ENCODE measurements around the gene ADAM30.

ADAM30 gene

DNA sequence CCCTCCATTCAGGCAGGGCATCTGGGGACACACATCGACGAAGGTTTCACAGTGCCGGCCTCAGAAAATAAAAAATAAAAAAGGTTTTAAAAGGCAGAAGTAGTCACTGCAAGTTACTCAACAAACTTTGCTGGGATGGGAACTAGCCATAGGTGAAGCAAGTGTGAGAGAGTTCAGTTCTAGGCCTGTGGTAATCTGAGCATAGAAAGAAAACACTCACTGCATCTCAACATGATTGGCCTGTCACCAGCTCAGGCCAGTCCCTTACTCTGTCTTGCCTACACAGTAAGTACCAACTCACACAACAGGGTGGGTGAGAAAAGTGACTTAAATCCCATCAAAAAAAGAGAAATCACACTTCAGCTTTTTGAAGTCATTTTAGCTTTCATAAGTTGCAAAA, 30.2 kb upstream of the ADAM30 start:
- DNase-seq (ENCODE audit: insufficient read length, low spot score) (no peak), FAIRE-seq (no peak)
- TF ChIP-seq POLR2AphosphoS5 (IDR thresholded peaks at IDR 0.05; ENCODE audit: low read depth, low read length) (no peak), SPI1 (IDR thresholded peaks at IDR 0.05; ENCODE audit: low read depth, low read length) (no peak), TAF1 (IDR thresholded peaks at IDR 0.05; ENCODE audit: low read depth, low read length) (no peak), PAX5 (IDR thresholded peaks at IDR 0.05; ENCODE audit: insufficient read depth, low read length, severe bottlenecking) (no peak), POLR2A (IDR thresholded peaks at IDR 0.05; ENCODE audit: low read depth, low read length) (no peak), POU2F2 (IDR thresholded peaks at IDR 0.05; ENCODE audit: low read depth, low read length) (no peak)

DNA sequence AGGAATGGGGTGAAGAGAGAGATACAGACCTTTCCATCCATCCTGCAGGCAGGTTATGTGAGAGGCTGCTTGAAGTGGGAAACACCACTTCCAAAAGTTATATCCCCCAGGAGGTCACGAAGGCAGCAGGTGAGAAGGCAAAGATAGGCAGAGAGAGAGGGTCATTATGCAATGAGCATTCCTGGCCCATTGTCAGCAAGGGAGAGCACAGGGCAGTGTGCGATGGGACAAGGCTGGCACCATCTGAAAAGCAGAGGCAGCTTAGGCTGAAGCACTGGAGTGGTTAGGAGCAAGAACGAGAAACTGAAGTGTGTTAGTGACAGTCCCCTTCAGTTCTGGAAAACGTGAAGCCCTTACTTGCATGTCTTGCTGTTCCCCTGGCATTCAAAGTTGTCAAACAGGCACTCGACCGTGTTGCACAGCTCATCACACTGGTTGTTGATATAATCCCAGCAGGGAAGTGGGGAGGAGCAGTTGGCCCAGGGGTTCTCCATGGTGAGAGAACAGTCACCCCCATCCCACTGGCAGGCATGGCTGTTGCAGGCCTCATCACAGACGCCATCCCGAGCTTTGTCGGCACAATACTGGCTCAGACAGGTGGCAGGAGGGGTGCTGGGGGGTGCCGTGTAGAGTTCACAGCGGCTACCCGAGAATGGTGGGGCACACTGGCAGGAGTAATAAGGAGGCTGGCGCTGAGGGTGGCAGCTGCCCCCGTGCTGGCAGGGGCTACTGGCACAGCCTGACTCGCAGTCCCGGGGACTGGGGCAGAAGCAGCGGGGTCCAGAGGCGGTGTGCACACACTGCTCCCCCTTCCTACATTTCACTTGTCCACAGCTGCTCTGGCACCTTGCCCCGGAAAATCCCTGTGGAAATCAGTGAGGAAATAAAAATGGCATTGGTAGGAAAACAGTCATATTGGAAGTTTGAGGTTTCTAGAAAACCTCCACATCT, 28.9 kb upstream of the ADAM30 start:
- TF ChIP-seq PAX5 (IDR thresholded peaks at IDR 0.05; ENCODE audit: insufficient read depth, low read length, severe bottlenecking), result no peak
- TF ChIP-seq SPI1 (IDR thresholded peaks at IDR 0.05; ENCODE audit: low read depth, low read length), result no peak
- TF ChIP-seq POLR2AphosphoS5 (IDR thresholded peaks at IDR 0.05; ENCODE audit: low read depth, low read length), result no peak
- no peak for TF ChIP-seq TAF1 (IDR thresholded peaks at IDR 0.05; ENCODE audit: low read depth, low read length)
- no peak for TF ChIP-seq POLR2A (IDR thresholded peaks at IDR 0.05; ENCODE audit: low read depth, low read length)
- no peak for TF ChIP-seq POU2F2 (IDR thresholded peaks at IDR 0.05; ENCODE audit: low read depth, low read length)
- FAIRE-seq (no peak), DNase-seq (ENCODE audit: insufficient read length, low spot score) (no peak)

DNA sequence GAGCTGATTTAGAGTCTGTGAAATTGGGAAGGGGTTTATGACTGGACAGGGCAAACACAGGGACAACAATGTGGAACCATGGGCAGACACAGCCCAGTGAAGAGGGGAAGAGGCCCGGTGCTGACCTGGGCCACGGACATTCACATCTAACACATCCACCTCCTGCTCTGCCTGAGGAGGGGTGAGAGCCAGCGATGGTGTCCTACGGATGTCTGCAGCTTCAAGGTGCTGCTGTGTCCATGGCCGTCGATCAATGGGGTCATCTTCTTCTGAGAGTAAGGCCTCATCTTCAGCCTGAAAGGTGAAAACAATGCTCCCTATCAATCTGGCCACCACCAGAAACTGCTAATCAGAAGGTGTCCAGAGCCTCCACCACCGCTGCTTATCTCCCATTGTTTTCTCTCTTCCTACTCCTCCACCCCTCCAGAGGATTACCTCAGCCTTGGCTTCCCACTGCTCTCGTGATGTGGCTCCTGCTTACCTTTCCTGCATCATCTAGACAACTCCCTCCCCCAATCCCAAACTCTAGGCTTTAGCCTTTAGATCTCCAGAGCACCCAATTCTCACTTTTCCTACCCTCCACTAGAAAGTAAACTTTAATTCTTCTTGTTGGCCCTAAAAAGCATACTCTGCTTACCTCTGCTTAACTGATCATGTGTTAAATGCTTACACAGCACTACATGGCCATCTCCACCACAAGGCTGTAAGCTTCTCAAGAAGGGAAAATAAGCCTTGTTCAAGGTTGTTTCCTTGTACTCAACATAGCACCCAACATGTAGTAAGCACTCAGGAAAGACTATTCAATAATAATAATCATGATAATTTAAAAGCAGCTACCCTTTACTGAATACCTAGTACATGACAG, 24.0 kb upstream of the ADAM30 start:
- TF ChIP-seq POU2F2 (IDR thresholded peaks at IDR 0.05; ENCODE audit: low read depth, low read length), result no peak
- TF ChIP-seq SPI1 (IDR thresholded peaks at IDR 0.05; ENCODE audit: low read depth, low read length), result no peak
- no peak for TF ChIP-seq POLR2A (IDR thresholded peaks at IDR 0.05; ENCODE audit: low read depth, low read length)
- TF ChIP-seq POLR2AphosphoS5 (IDR thresholded peaks at IDR 0.05; ENCODE audit: low read depth, low read length), result no peak
- no peak for TF ChIP-seq PAX5 (IDR thresholded peaks at IDR 0.05; ENCODE audit: insufficient read depth, low read length, severe bottlenecking)
- TF ChIP-seq TAF1 (IDR thresholded peaks at IDR 0.05; ENCODE audit: low read depth, low read length), result no peak
- FAIRE-seq, result no peak
- no peak for DNase-seq (ENCODE audit: insufficient read length, low spot score)

DNA sequence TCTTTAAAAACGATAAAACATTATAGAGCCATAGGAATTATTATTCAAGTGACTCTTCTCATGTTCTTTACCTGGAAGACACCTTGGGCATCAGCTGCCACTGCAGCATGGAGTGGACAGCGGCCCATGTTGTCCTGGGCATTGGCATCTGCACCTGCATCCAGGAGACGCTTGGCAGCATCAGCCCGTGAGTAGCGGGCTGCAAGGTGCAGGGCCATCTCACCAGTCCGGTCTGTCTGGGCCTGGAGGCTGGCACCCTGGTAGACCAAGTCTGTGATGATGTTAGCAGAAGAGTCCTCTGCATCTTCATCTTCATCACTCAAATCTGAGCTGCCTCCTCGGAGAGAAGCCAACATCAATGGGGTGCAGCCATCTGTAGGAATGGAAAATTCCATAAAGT, 22.9 kb upstream of the ADAM30 start:
- FAIRE-seq (no peak), DNase-seq (ENCODE audit: insufficient read length, low spot score) (no peak)
- TF ChIP-seq POLR2AphosphoS5 (IDR thresholded peaks at IDR 0.05; ENCODE audit: low read depth, low read length) (no peak), PAX5 (IDR thresholded peaks at IDR 0.05; ENCODE audit: insufficient read depth, low read length, severe bottlenecking) (no peak), POU2F2 (IDR thresholded peaks at IDR 0.05; ENCODE audit: low read depth, low read length) (no peak), SPI1 (IDR thresholded peaks at IDR 0.05; ENCODE audit: low read depth, low read length) (no peak), POLR2A (IDR thresholded peaks at IDR 0.05; ENCODE audit: low read depth, low read length) (no peak), TAF1 (IDR thresholded peaks at IDR 0.05; ENCODE audit: low read depth, low read length) (no peak)

DNA sequence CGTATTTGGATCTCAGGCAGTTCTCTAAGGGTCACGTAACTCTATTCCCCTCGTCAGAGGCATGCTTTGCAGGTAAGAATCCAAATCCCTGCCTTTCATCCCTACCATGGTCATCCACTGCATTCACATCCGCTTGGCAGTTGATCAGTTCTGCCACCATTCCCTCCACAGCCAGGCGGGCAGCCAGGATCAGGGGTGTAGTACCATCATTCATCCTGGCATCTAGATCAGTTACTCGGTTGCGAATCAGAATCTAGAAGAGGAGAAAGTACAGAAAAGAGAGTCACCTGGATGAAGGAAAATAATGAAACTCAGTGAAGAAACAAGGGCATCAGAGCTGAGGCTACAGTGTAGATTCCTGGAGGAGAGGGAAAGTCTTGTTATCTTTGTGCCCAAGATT, 22.0 kb upstream of the ADAM30 start:
- no peak for TF ChIP-seq POU2F2 (IDR thresholded peaks at IDR 0.05; ENCODE audit: low read depth, low read length)
- no peak for FAIRE-seq
- DNase-seq (ENCODE audit: insufficient read length, low spot score), result no peak

DNA sequence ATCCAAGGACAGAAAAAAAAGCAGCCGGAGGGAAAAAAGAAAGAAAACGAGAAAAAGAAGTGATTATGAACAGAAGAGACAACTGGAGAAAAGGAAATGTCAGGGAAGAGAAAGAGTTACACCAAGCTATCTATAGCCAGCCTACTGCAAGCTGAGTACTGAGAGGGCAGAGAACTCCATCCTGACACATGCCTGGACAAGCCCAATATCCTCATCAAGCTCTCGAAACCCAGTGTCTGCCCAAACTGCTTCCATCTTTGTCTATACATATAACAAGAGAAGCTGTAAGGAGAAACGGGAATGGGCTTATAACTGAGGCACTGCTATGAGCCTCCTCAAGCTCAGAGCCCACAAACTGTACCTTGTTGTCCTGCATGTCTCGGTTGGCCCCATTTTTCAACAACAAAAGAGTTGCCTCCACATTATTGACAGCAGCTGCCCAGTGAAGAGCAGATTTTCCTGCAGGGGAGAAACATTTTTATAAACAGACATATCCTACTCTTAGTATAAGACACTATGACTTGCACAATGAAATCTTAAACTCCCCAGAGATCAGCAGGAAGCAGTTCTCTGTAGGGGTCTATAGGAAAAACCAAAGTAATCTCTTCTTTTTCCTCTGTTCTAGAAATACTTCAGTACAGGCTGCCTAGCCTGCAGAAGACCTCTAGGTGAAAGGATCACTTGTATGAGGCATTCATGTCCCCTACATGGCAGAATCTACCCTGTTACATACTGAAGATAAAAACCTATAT, 21.2 kb upstream of the ADAM30 start:
- FAIRE-seq (no peak), DNase-seq (ENCODE audit: insufficient read length, low spot score) (no peak)
- TF ChIP-seq PAX5 (IDR thresholded peaks at IDR 0.05; ENCODE audit: insufficient read depth, low read length, severe bottlenecking) (no peak), SPI1 (IDR thresholded peaks at IDR 0.05; ENCODE audit: low read depth, low read length) (no peak), POLR2AphosphoS5 (IDR thresholded peaks at IDR 0.05; ENCODE audit: low read depth, low read length) (no peak), POLR2A (IDR thresholded peaks at IDR 0.05; ENCODE audit: low read depth, low read length) (no peak), POU2F2 (IDR thresholded peaks at IDR 0.05; ENCODE audit: low read depth, low read length) (no peak), TAF1 (IDR thresholded peaks at IDR 0.05; ENCODE audit: low read depth, low read length) (no peak)

DNA sequence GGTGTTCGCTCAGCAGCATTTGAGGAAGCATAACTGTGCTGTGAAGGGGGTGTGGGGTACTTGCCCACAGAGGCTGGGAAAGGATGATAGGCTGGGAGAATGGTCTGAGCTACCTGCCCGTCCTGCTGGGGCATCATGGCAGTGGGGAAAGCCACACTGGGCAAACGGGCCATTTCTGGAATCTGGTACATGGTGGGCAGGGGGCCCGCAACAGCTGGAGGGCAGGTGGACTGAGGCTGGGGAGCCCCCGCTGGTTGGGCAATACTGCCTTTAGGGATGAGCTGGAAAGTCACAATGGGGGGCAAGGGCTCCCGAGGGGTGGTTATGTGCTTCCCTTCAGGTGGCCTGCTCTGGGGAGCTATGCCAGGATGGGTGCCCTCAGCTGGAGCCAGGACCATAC, 19.2 kb upstream of the ADAM30 start:
- FAIRE-seq, result no peak

DNA sequence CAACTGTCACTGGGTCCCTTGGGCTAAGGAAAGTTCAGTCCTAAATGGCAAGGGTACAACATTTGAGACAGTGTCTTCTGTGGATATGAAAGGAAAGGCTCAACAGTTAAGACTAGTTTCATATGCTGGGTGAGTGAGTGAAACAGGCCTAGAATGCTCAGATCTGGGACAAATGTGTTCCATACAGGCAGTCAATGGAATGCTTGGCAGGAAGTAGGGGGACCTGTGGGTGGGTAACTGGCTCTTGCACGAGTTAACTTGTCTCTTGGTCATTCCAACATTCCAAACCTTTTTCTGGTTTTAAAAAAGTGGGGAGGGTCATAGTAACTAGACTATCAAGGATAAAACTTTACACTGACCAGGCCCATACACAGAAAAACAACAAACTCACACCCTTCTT, 17.8 kb upstream of the ADAM30 start:
- no peak for DNase-seq (ENCODE audit: insufficient read length, low spot score)
- TF ChIP-seq TAF1 (IDR thresholded peaks at IDR 0.05; ENCODE audit: low read depth, low read length), result no peak
- TF ChIP-seq POLR2A (IDR thresholded peaks at IDR 0.05; ENCODE audit: low read depth, low read length), result no peak
- no peak for TF ChIP-seq PAX5 (IDR thresholded peaks at IDR 0.05; ENCODE audit: insufficient read depth, low read length, severe bottlenecking)
- TF ChIP-seq SPI1 (IDR thresholded peaks at IDR 0.05; ENCODE audit: low read depth, low read length), result no peak
- TF ChIP-seq POU2F2 (IDR thresholded peaks at IDR 0.05; ENCODE audit: low read depth, low read length), result no peak
- TF ChIP-seq POLR2AphosphoS5 (IDR thresholded peaks at IDR 0.05; ENCODE audit: low read depth, low read length), result no peak
- FAIRE-seq, result no peak

More for the DNA sequence above, 19.2 kb upstream of the ADAM30 start:
- DNase-seq (ENCODE audit: insufficient read length, low spot score), result no peak
- no peak for TF ChIP-seq POLR2A (IDR thresholded peaks at IDR 0.05; ENCODE audit: low read depth, low read length)
- no peak for TF ChIP-seq PAX5 (IDR thresholded peaks at IDR 0.05; ENCODE audit: insufficient read depth, low read length, severe bottlenecking)
- TF ChIP-seq TAF1 (IDR thresholded peaks at IDR 0.05; ENCODE audit: low read depth, low read length), result no peak
- no peak for TF ChIP-seq SPI1 (IDR thresholded peaks at IDR 0.05; ENCODE audit: low read depth, low read length)

DNA sequence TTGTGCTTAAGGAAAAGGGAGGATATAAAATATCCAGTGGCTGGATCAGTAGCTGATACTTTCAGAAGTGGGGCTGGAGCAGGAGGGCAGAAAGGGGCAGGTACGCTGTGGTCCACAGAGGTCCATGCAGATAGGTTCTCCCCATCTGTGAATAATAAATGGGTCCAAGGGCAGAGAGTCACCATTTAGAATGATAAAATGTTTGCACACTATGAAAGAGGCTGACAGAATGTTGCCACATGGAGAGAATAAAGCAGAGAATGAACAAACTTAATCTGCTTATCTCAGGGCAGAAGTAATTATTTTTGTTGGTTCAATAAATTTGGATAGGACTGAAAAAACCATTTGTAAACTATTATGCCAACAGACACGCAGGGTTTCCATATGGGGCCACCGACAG, 16.6 kb upstream of the ADAM30 start:
- DNase-seq (ENCODE audit: insufficient read length, low spot score) (no peak), FAIRE-seq (no peak)
- TF ChIP-seq POU2F2 (IDR thresholded peaks at IDR 0.05; ENCODE audit: low read depth, low read length), result no peak
- TF ChIP-seq TAF1 (IDR thresholded peaks at IDR 0.05; ENCODE audit: low read depth, low read length), result no peak
- TF ChIP-seq POLR2AphosphoS5 (IDR thresholded peaks at IDR 0.05; ENCODE audit: low read depth, low read length), result no peak
- TF ChIP-seq PAX5 (IDR thresholded peaks at IDR 0.05; ENCODE audit: insufficient read depth, low read length, severe bottlenecking), result no peak
- TF ChIP-seq SPI1 (IDR thresholded peaks at IDR 0.05; ENCODE audit: low read depth, low read length), result no peak
- TF ChIP-seq POLR2A (IDR thresholded peaks at IDR 0.05; ENCODE audit: low read depth, low read length), result no peak

Data from GM12891 (cell line).